Progenitor cell of endocrine pancreas (in vitro differentiated cells): Measurements from ENCODE around the gene CYB5R4. TPM values are rescaled to one million over a fixed set of nuclear protein-coding genes. Genes with fewer than 3 reads are reported as not detected.

Source experiments
- DNase-seq: peaks from one replicate; pipeline ENCODE4 v3.0.0; 2021; ENCODE audit warnings: low spot score; ENCODE audit not compliant: unreplicated experiment
- H3K27ac Mint-ChIP-seq: 2 replicates; pipeline ENCODE4 v1.8.0; 2021; ENCODE audit warnings: mild to moderate bottlenecking, moderate library complexity, mixed read lengths
- H3K27me3 Mint-ChIP-seq: 2 replicates; pipeline ENCODE4 v1.8.0; 2021; ENCODE audit warnings: mixed read lengths
- H3K36me3 Mint-ChIP-seq: 2 replicates; pipeline ENCODE4 v1.8.0; 2022; ENCODE audit warnings: mixed read lengths; ENCODE audit not compliant: insufficient read depth
- H3K4me1 Mint-ChIP-seq: 2 replicates; pipeline ENCODE4 v1.8.0; 2021; ENCODE audit warnings: low read depth, mixed read lengths
- H3K4me3 Mint-ChIP-seq: 2 replicates; pipeline ENCODE4 v1.8.0; 2021; ENCODE audit warnings: low read depth, mild to moderate bottlenecking, moderate library complexity, mixed read lengths
- H3K9me3 Mint-ChIP-seq: 2 replicates; pipeline ENCODE4 v1.8.0; 2021; ENCODE audit warnings: low read depth, mixed read lengths
- CTCF ChIP-seq: fragments of 200-600 bp; sonication (generic); IDR thresholded peaks from one replicate; pipeline ENCODE4 v1.5.0; 2021; ENCODE audit warnings: antibody characterized with exemption, mild to moderate bottlenecking; ENCODE audit not compliant: unreplicated experiment
- total RNA-seq: library from RNA; stranded (reverse); gene quantifications from 2 replicates; pipeline ENCODE4 v1.2.1, GENCODE V29; 2021

CYB5R4 gene
- total RNA-seq, 1 donor from 2014 or later, result 17.8 TPM

- Mint-ChIP-seq H3K4me1 (no peaks in the 10 kb centered on the region), H3K4me3 (no peak overlapping the region), H3K9me3 (no peaks in the 10 kb centered on the region), H3K27ac (no peak overlapping the region), H3K27me3 (no peaks in the 10 kb centered on the region), H3K36me3 (no peaks in the 10 kb centered on the region)
- no peak for DNase-seq
- no peak for TF ChIP-seq CTCF
These were observed 144.2 kb downstream of the CYB5R4 start for GRCh38 chr6:84003654-84004053.

GRCh38 chr6:84007871-84008270 lies 148.4 kb downstream of the CYB5R4 start:
- TF ChIP-seq CTCF, result no peak
- no peaks in the 10 kb centered on the region for H3K4me1 Mint-ChIP-seq
- no peaks in the 10 kb centered on the region for H3K36me3 Mint-ChIP-seq
- H3K27ac Mint-ChIP-seq, result no peak overlapping the region
- no peak overlapping the region for H3K4me3 Mint-ChIP-seq
- no peaks in the 10 kb centered on the region for H3K9me3 Mint-ChIP-seq
- H3K27me3 Mint-ChIP-seq, result no peaks in the 10 kb centered on the region
- no peak for DNase-seq

- Mint-ChIP-seq H3K27ac (no peak overlapping the region), H3K4me1 (no peaks in the 10 kb centered on the region), H3K4me3 (no peak overlapping the region), H3K36me3 (no peaks in the 10 kb centered on the region), H3K9me3 (no peaks in the 10 kb centered on the region), H3K27me3 (no peaks in the 10 kb centered on the region)
- no peak for TF ChIP-seq CTCF
- DNase-seq, result no peak
These were observed 153.9 kb downstream of the CYB5R4 start for GRCh38 chr6:84013354-84013753.

- Mint-ChIP-seq H3K27me3 (no peaks in the 10 kb centered on the region), H3K9me3 (no peaks in the 10 kb centered on the region), H3K4me3 (no peak overlapping the region), H3K4me1 (no peaks in the 10 kb centered on the region), H3K27ac (no peak overlapping the region), H3K36me3 (no peaks in the 10 kb centered on the region)
- TF ChIP-seq CTCF, result no peak
- DNase-seq, result no peak
These were observed 154.4 kb downstream of the CYB5R4 start for GRCh38 chr6:84013931-84014330.

- Mint-ChIP-seq H3K4me3 (no peak overlapping the region), H3K36me3 (no peaks in the 10 kb centered on the region), H3K27ac (peak overlapping the region; percentile 33), H3K4me1 (no peaks in the 10 kb centered on the region), H3K27me3 (no peaks in the 10 kb centered on the region), H3K9me3 (no peaks in the 10 kb centered on the region)
- no peak for TF ChIP-seq CTCF
- DNase-seq, result no peak
These were observed 156.5 kb downstream of the CYB5R4 start for GRCh38 chr6:84016029-84016428.

Other genes starting within 250 kb of the CYB5R4 start
- 1.7 and 2.1 TPM in 2 replicates for gene SNAP91, start 150.6 kb upstream of the CYB5R4 start, total RNA-seq
- gene RIPPLY2, start 6.3 kb upstream of the CYB5R4 start, total RNA-seq, result not detected in 2 replicates
- 1.1 TPM in 2 replicates for gene MRAP2, start 174.1 kb downstream of the CYB5R4 start, total RNA-seq